ENCODE data around the gene ADGRG2. TPM values are rescaled to one million over a fixed set of nuclear protein-coding genes. Genes with fewer than 3 reads are reported as not detected.

The ADGRG2 gene
- total RNA-seq, 4 donors from 2014 or later: 8.3 to 13.1 (median 8.8) TPM

DNA sequence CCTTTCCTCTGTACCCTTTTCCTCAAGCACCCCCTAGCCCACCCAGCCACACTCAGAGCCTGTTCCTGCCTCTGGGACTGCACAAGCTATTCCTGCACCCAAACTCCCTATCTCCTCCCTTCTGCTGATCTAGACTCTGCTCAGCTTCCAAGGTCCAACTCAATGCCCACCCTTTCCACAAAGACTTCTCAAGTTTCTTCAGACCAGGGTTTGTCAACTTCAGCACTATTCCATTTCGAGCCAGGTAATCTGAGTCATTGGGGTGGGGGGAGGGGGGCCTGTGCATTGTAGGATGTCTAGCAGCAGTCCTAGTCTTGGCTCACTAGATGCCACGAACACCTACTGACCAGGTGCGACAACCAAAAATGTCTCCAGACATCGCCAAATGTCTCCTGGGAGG lies 175.7 kb downstream of the ADGRG2 start:
- DNase-seq (ENCODE audit: low spot score): no peak
- no peak for ATAC-seq (ENCODE audit: low FRiP score)
- TF ChIP-seq, protein P1, sequence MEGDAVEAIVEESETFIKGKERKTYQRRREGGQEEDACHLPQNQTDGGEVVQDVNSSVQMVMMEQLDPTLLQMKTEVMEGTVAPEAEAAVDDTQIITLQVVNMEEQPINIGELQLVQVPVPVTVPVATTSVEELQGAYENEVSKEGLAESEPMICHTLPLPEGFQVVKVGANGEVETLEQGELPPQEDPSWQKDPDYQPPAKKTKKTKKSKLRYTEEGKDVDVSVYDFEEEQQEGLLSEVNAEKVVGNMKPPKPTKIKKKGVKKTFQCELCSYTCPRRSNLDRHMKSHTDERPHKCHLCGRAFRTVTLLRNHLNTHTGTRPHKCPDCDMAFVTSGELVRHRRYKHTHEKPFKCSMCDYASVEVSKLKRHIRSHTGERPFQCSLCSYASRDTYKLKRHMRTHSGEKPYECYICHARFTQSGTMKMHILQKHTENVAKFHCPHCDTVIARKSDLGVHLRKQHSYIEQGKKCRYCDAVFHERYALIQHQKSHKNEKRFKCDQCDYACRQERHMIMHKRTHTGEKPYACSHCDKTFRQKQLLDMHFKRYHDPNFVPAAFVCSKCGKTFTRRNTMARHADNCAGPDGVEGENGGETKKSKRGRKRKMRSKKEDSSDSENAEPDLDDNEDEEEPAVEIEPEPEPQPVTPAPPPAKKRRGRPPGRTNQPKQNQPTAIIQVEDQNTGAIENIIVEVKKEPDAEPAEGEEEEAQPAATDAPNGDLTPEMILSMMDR (IDR thresholded peaks at IDR 0.05): no peak

DNA sequence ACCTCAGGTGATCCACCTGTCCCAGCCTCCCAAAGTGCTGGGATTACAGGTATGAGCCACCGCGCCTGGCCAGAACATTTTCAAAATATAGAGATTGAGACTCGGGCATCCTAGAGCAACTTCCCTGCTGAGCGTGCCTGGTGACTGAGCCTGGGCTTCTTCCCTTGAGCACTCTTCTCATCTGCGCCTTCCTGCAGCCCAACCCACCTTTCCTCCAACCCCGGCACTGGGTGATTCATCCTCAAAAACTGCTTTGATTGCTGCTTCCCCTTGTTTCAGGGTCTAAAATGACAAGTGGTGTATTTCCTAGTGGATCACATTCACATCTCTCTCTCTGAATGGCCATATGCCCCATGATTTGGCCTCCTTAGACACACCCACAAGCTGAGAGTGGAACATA lies 176.1 kb downstream of the ADGRG2 start:
- DNase-seq (ENCODE audit: low spot score) (no peak), ATAC-seq (ENCODE audit: low FRiP score) (no peak)
- TF ChIP-seq, protein P1 (IDR thresholded peaks at IDR 0.05): no peak

DNA sequence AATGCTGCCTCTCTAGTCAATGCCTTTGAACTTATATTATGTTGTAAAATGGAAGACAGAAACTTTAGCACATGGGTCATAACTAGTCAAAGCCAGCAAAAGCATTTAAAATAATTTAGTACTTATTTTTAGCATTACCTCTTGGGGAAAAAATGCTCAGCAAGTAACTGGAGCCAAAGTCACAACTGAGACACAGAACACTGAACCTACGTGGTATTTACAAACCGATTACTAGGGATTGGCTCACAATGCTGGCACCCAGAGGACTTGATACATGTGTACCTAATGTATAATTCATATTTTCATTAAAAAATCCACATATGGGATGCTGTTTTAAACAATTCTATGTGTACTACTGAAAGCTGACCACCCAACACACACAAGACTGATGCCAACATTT lies 176.8 kb downstream of the ADGRG2 start:
- TF ChIP-seq, protein P1 (IDR thresholded peaks at IDR 0.05): no peak
- no peak for DNase-seq (ENCODE audit: low spot score)
- ATAC-seq (ENCODE audit: low FRiP score): no peak

DNA sequence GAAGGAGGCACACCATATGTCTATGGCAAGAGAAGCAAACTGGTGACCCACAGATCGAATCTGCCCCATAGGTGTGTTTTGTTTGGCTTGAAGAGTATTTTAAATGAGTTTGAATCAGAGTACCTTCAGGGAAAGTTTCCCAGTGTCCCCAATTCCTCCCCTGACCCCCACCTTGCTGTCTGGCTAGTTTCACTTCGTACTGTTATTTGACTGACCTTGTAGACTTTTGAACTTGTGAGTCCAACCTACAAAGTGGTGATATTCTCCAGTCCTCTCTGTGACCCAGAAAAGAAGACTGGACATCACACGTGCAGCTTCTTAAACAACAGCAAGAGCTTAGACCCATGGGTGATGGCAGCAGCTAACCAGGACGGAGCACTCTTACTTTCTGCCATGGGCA lies 177.8 kb downstream of the ADGRG2 start:
- ATAC-seq (ENCODE audit: low FRiP score): no peak
- DNase-seq (ENCODE audit: low spot score): no peak
- TF ChIP-seq, protein P1 (IDR thresholded peaks at IDR 0.05): no peak

DNA sequence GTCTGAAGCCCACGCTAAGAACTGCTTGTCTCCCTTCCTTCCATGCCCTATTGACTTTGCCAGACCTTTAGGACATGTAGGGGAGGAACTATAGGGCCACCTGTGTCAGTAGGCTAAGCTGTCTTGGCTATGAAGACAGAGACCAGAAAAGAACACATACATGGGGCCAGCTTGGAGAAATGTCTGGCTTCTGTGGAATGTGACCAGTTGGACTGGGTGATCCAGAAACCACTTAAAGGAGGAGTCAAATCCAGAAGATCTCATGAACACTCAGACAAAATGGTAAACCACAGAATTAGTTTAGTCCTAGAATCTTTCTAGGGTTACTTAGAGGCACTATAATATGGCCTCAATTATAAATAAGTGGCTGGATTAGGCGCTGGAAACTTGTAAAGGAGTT lies 180.4 kb downstream of the ADGRG2 start:
- no peak for ATAC-seq (ENCODE audit: low FRiP score)
- TF ChIP-seq, protein P1 (IDR thresholded peaks at IDR 0.05): no peak
- DNase-seq (ENCODE audit: low spot score): no peak

Other genes with a start within 250 kb of the ADGRG2 start
- 10 to 100 TPM; 18.4 to 30.6 (median 19.9) TPM for gene PHKA2, start 138.4 kb downstream of the ADGRG2 start, total RNA-seq
- 10 to 100 TPM; 58.8 to 92.1 (median 70.4) TPM for gene PDHA1, start 221.5 kb upstream of the ADGRG2 start, total RNA-seq